Heart left ventricle (tissue), 13 donors: ENCODE results near the gene TDRD7.

ENCODE experiments used
- CTCF ChIP-seq, 12 donors: fragments of 200-600 bp; sonication (generic) in 4 of 12; IDR thresholded peaks; one replicate each; pipeline versions ENCODE4 v1.5.0 to v1.8.0; 2018 to 2022; ENCODE audit warnings: antibody characterized with exemption in 12 of 12, mild to moderate bottlenecking in 5 of 12
- POLR2A ChIP-seq, 2 donors: fragments of 450-650 bp; IDR thresholded peaks; one replicate each; pipeline ENCODE4 v1.6.1; 2017; ENCODE audit warnings: antibody characterized with exemption in 2 of 2, mild to moderate bottlenecking in 2 of 2, moderate library complexity in 2 of 2
- donor health status: ischemic (EF 13 %, LVEDD 7.1; RV severe dilation, severe dysfunction).
- donor health status: DM: no; HTN: yes; CAD: no.
- donor health status: DM: no; HTN: no; CAD: no.
- donor health status: ischemic (EF 25% LVEDD 6.9; RV normal size, moderate dysfunction).
- donor health status: ischemic (EF 25% LVEDD 5.7; RV mildly dilated, moderate dysfunction).
- donor health status: ischemic (EF 35%, LVEDD 5.7; RV mildly dilated, moderate dysfunction).
- donor health status: nonischemic (EF 11% LVEDD 7.7; RV severe dilation, severe dysfunction).
- donor health status: DM: yes; HTN: yes; CAD: no.
- donor health status: PGD.
- donor health status: ischemic (EF 29% LVEDD 5.4; RV normal size, mild dysfunction).
- donor health status: nonischemic (EF 23%, LVEDD 6.1; RV moderate dilation, normal function).

- TF ChIP-seq CTCF (IDR thresholded peaks at IDR 0.05) (no peak), POLR2A (IDR thresholded peaks at IDR 0.05) (no peak)
Observed at GRCh38 chr9:97524424-97524823, 112.5 kb downstream of the TDRD7 start.
